NCI-H187 treated with DMSO at 0.1 percent for 48 hours (cell line): ENCODE results near the gene GOLGA6C.
"Not testable (repeated sequence)": the region's sequence is repeated elsewhere in the genome, so short reads cannot be mapped to it uniquely, and the experiment has no call there.

Experiments used
- DNase-seq: peaks from one replicate; lab custom pipeline; 2025; lab: John Stamatoyannopoulos, UW

Gene GOLGA6C

GRCh38 chr15:75258620-75259343 lies 648 bp downstream of the GOLGA6C start:
- DNase-seq: not testable (repeated sequence)

- not testable (repeated sequence) for DNase-seq
Observed at GRCh38 chr15:75259873-75260272, 1.7 kb downstream of the GOLGA6C start.

GRCh38 chr15:75273751-75274359 lies 15.7 kb downstream of the GOLGA6C start:
- DNase-seq: not testable (repeated sequence)

- DNase-seq: not testable (repeated sequence)
Observed at GRCh38 chr15:75274509-75275107, 16.5 kb downstream of the GOLGA6C start.

GRCh38 chr15:75275617-75276016 lies 17.5 kb downstream of the GOLGA6C start:
- not testable (repeated sequence) for DNase-seq

- DNase-seq: not testable (repeated sequence)
Observed at GRCh38 chr15:75278497-75278896, 20.4 kb downstream of the GOLGA6C start.

GRCh38 chr15:75282572-75282971 lies 24.4 kb downstream of the GOLGA6C start, which contains the start of gene GOLGA6D:
TSS of gene GOLGA6D (plus strand) at chr15:75282835. CDS start at chr15:75282876, 41 bp downstream.
- not testable (repeated sequence) for DNase-seq

GRCh38 chr15:75284152-75284551 lies 26.0 kb downstream of the GOLGA6C start:
- not testable (repeated sequence) for DNase-seq

- not testable (repeated sequence) for DNase-seq
Observed at GRCh38 chr15:75293660-75294059, 35.5 kb downstream of the GOLGA6C start.

GRCh38 chr15:75298541-75299310 lies 40.6 kb downstream of the GOLGA6C start:
- not testable (repeated sequence) for DNase-seq

- not testable (repeated sequence) for DNase-seq
Observed at GRCh38 chr15:75299311-75299688, 41.2 kb downstream of the GOLGA6C start.

- not testable (repeated sequence) for DNase-seq
Observed at GRCh38 chr15:75300026-75300425, 41.9 kb downstream of the GOLGA6C start.

- DNase-seq: no peak
Observed at GRCh38 chr15:75302318-75302717, 44.2 kb downstream of the GOLGA6C start.

- not testable (repeated sequence) for DNase-seq
Observed at GRCh38 chr15:75302753-75303152, 44.6 kb downstream of the GOLGA6C start.

- no peak for DNase-seq
Observed at GRCh38 chr15:75306188-75306587, 48.1 kb downstream of the GOLGA6C start.

- DNase-seq: no peak
Observed at GRCh38 chr15:75307778-75308390, 49.8 kb downstream of the GOLGA6C start.

GRCh38 chr15:75309711-75310110 lies 51.6 kb downstream of the GOLGA6C start:
- no peak for DNase-seq

- not testable (repeated sequence) for DNase-seq
Observed at GRCh38 chr15:75312548-75312947, 54.4 kb downstream of the GOLGA6C start.

- DNase-seq: no peak
Observed at GRCh38 chr15:75313116-75313845, 55.1 kb downstream of the GOLGA6C start.

- no peak for DNase-seq
Observed at GRCh38 chr15:75314552-75315290, 56.6 kb downstream of the GOLGA6C start.
